HG03097 (cell line): ENCODE results near the gene BUB1.
"Not testable (repeated sequence)": the region's sequence is repeated elsewhere in the genome, so short reads cannot be mapped to it uniquely, and the experiment has no call there.

ENCODE experiments used
- ATAC-seq: cut with Tn5 transposase; IDR thresholded peaks from one replicate; pipeline ENCODE4 v1.9.1; 2021; ENCODE audit not compliant: unreplicated experiment, low FRiP score

Gene BUB1

GRCh38 chr2:110605057-110605456 is 72.8 kb downstream of the BUB1 start:
- ATAC-seq = not testable (repeated sequence)

DNA sequence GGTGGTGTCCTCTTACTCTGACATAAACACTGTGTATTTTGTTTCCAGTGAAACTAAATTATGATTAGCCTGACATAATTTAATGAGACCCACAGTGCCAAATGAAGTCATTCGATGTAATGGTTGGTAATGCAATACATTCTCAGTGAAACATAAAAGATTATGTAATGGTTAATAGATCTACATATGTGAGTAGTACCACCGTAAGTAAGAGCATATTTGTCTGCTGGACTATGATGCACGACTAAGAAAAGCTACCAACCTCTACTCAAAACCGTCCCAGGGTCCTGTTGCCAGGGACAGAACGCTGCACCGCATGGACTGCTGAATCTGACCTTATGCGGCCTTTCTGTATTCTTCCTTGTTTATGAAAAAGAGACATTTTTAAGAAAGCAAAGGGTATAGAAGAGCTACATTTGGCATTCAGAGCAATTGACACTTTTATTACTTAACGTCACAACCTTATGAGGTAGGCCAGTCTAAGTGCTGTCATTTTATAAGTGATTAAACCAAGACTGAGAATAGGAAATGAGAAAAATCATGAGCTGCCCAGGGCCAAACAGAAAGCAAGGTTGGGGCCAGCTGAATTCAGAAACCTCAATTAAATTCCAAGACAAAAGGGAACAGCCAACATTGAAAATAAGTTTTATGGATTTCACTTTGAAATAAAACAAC is 73.8 kb downstream of the BUB1 start:
- ATAC-seq = not testable (repeated sequence)

DNA sequence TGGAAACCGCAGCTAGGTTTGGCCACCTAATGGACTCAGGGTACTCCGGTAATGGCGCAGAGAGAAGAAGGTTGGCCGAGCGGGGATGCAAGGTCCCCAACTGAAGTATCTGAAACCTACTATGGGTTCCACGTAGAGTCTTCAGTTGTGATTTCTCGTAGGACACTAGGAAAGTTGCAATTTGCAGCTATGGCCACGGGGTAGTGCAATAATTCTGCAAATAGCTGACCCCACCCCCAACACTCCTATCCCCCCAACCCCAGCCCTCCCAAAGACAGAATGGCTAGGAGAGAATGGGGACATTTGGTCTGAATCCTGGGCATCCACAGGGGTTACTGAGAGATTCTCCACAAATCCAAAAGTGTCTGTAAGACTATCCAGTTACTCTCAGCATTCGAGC is 75.7 kb downstream of the BUB1 start:
- not testable (repeated sequence) for ATAC-seq

DNA sequence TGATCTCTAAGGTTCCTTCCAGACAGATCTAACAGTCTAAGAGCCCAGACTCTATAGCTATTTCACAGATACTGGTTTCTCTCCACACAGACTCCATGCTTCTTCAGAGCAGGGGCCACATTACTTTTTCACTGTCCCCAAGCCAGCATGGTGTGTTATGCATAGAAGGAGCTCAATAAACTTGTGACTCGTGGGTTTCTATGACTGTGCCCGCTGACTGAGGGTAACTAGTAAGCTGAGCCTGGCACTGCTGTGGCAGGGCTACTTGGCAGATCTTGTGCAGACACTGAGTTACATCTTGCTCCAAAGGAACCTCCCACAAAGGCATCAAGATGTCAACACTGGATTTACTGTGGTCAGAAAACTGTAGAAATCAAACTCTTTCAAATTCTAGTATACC is 85.9 kb downstream of the BUB1 start:
- ATAC-seq = not testable (repeated sequence)

GRCh38 chr2:110589677-110590330 is 88.1 kb downstream of the BUB1 start:
- not testable (repeated sequence) for ATAC-seq

DNA sequence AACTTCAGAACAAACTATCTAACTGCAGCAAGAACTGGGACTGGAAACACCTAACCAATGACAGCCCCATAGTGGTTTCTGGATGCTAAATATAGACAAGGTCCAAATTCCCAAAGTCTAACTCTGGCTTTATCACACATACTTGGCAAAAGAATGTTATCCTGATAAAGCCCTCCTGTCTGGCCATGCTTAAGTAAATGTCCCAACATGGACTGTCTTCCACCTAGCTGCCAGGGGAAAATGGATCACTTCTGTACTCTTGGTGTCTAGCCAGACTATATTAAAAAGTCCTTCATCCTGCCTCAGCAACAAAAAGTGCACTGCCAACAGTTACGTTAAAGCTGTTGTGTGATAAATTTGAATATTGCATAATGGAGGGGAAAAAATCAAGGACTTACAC is 89.3 kb downstream of the BUB1 start:
- ATAC-seq = not testable (repeated sequence)
